Right lung (tissue), 5 donors: ENCODE results near the gene VSIG10. TPM values are rescaled to one million over a fixed set of nuclear protein-coding genes. Genes with fewer than 3 reads are reported as not detected.

Experiments
- DNase-seq, 2 donors: peaks; one replicate each; pipeline ENCODE4 v3.0.0-alpha.2; 2013
- polyA plus RNA-seq, 5 donors: library from polyadenylated mRNA; unstranded; fragments of 120-200 nt; gene quantifications; one replicate each; pipeline versions ENCODE4 v1.2.1 to v1.2.3, GENCODE V29; 2013; ENCODE audit warnings: inconsistent platforms in 1 of 5, low replicate concordance in 1 of 5; ENCODE audit not compliant: insufficient read length in 5 of 5, insufficient read depth in 1 of 5

VSIG10 gene
- polyA plus RNA-seq, 5 donors, result 28.0 to 39.8 (median 37.9) TPM

- DNase-seq, result peak; percentile 73 to 78
These were observed 42.6 kb downstream of the VSIG10 start, which contains the start of gene WSB2 for GRCh38 chr12:118061011-118061872. WSB2 (minus strand) TSS chr12:118061179; CDS start chr12:118061048, 131 bp downstream.

GRCh38 chr12:118060301-118061010 lies 43.4 kb downstream of the VSIG10 start:
- DNase-seq, result peak; percentile 29 to 37

GRCh38 chr12:118059341-118060191 lies 44.2 kb downstream of the VSIG10 start:
- DNase-seq, result peak in 1 of 2 donors; percentile 15

GRCh38 chr12:118058881-118059280 lies 44.9 kb downstream of the VSIG10 start:
- no peak for DNase-seq

- DNase-seq, result no peak
These were observed 45.6 kb downstream of the VSIG10 start for GRCh38 chr12:118058227-118058626.

- peak in 1 of 2 donors; percentile 15 for DNase-seq
These were observed 47.7 kb downstream of the VSIG10 start for GRCh38 chr12:118055865-118056773.

- no peak for DNase-seq
These were observed 48.7 kb downstream of the VSIG10 start for GRCh38 chr12:118055144-118055557.

- no peak for DNase-seq
These were observed 50.5 kb downstream of the VSIG10 start for GRCh38 chr12:118053071-118053985.

GRCh38 chr12:118052324-118053070 lies 51.3 kb downstream of the VSIG10 start:
- DNase-seq, result peak; percentile 69 to 75

GRCh38 chr12:118050972-118051910 lies 52.6 kb downstream of the VSIG10 start:
- DNase-seq, result no peak

- no peak for DNase-seq
These were observed 57.4 kb downstream of the VSIG10 start for GRCh38 chr12:118046430-118046829.

- DNase-seq, result no peak
These were observed 59.2 kb downstream of the VSIG10 start for GRCh38 chr12:118044577-118044976.

- DNase-seq, result no peak
These were observed 59.7 kb downstream of the VSIG10 start for GRCh38 chr12:118044075-118044474.

GRCh38 chr12:118042091-118042490 lies 61.7 kb downstream of the VSIG10 start:
- no peak for DNase-seq

GRCh38 chr12:118038137-118038536 lies 65.7 kb downstream of the VSIG10 start:
- DNase-seq, result no peak

- DNase-seq, result no peak
These were observed 67.0 kb downstream of the VSIG10 start for GRCh38 chr12:118036672-118037411.
